Type B pancreatic cell (in vitro differentiated cells): ENCODE measurements around the gene GPER1. TPM values are rescaled to one million over a fixed set of nuclear protein-coding genes. Genes with fewer than 3 reads are reported as not detected.
A peak's percentile ranks its signal among the peaks of the same experiment; 100 is the strongest.

Experiments used
- DNase-seq: peaks from one replicate; pipeline ENCODE4 v3.0.0; 2021; ENCODE audit warnings: mixed read lengths; ENCODE audit not compliant: unreplicated experiment; ENCODE audit errors: extremely low spot score
- H3K27ac Mint-ChIP-seq: 2 replicates; pipeline ENCODE4 v1.8.0; 2021; ENCODE audit warnings: mild to moderate bottlenecking, mixed read lengths
- H3K27me3 Mint-ChIP-seq: 2 replicates; pipeline ENCODE4 v1.8.0; 2021; ENCODE audit warnings: mixed read lengths
- H3K36me3 Mint-ChIP-seq: 2 replicates; pipeline ENCODE4 v1.8.0; 2021; ENCODE audit warnings: mixed read lengths
- H3K4me1 Mint-ChIP-seq: one replicate; pipeline ENCODE4 v1.8.0; 2021; ENCODE audit warnings: mixed read lengths; ENCODE audit not compliant: unreplicated experiment
- H3K4me3 Mint-ChIP-seq: 2 replicates; pipeline ENCODE4 v1.8.0; 2021; ENCODE audit warnings: mild to moderate bottlenecking, mixed read lengths
- H3K9me3 Mint-ChIP-seq: 2 replicates; pipeline ENCODE4 v1.8.0; 2021; ENCODE audit warnings: mixed read lengths
- CTCF ChIP-seq: fragments of 200-600 bp; sonication (generic); conservative IDR thresholded peaks from 2 replicates; pipeline ENCODE4 v1.5.0; 2021; ENCODE audit warnings: antibody characterized with exemption, mild to moderate bottlenecking
- total RNA-seq: library from RNA; stranded (reverse); gene quantifications from 2 replicates; pipeline ENCODE4 v1.2.1, GENCODE V29; 2021; ENCODE audit warnings: low replicate concordance

GPER1 gene
- total RNA-seq, 1 donor from 2014 or later = 5.0 TPM

GRCh38 chr7:1064581-1064980, 23.3 kb upstream of the GPER1 start:
- no peak for DNase-seq
- no peak for TF ChIP-seq CTCF
- Mint-ChIP-seq H3K27me3 (no peaks in the 10 kb centered on the region), H3K4me1 (peaks cover 13% of the 10 kb centered on the region), H3K36me3 (no peaks in the 10 kb centered on the region), H3K27ac (no peak overlapping the region), H3K4me3 (no peak overlapping the region), H3K9me3 (no peaks in the 10 kb centered on the region)

GRCh38 chr7:1065263-1065584, 22.7 kb upstream of the GPER1 start:
- no peak for DNase-seq
- TF ChIP-seq CTCF = no peak
- no peaks in the 10 kb centered on the region for H3K27me3 Mint-ChIP-seq
- peaks cover 13% of the 10 kb centered on the region for H3K4me1 Mint-ChIP-seq
- H3K27ac Mint-ChIP-seq = no peak overlapping the region
- H3K36me3 Mint-ChIP-seq = no peaks in the 10 kb centered on the region
- H3K9me3 Mint-ChIP-seq = no peaks in the 10 kb centered on the region
- no peak overlapping the region for H3K4me3 Mint-ChIP-seq

- no peaks in the 10 kb centered on the region for H3K9me3 Mint-ChIP-seq
- peaks cover 13% of the 10 kb centered on the region for H3K4me1 Mint-ChIP-seq
- H3K27ac Mint-ChIP-seq = no peak overlapping the region
- H3K36me3 Mint-ChIP-seq = no peaks in the 10 kb centered on the region
- H3K4me3 Mint-ChIP-seq = no peak overlapping the region
- H3K27me3 Mint-ChIP-seq = no peaks in the 10 kb centered on the region
- peak; percentile 91 for TF ChIP-seq CTCF
- peak; percentile 87 for DNase-seq
Measured at GRCh38 chr7:1065585-1066241, 22.2 kb upstream of the GPER1 start.

GRCh38 chr7:1066242-1066588, 21.7 kb upstream of the GPER1 start:
- Mint-ChIP-seq H3K36me3 (no peaks in the 10 kb centered on the region), H3K27ac (no peak overlapping the region), H3K27me3 (no peaks in the 10 kb centered on the region), H3K4me3 (no peak overlapping the region), H3K9me3 (no peaks in the 10 kb centered on the region), H3K4me1 (peaks cover 17% of the 10 kb centered on the region)
- TF ChIP-seq CTCF = no peak
- DNase-seq = no peak

- Mint-ChIP-seq H3K27ac (no peak overlapping the region), H3K4me3 (no peak overlapping the region), H3K4me1 (peaks cover 15% of the 10 kb centered on the region), H3K27me3 (no peaks in the 10 kb centered on the region), H3K9me3 (no peaks in the 10 kb centered on the region), H3K36me3 (no peaks in the 10 kb centered on the region)
- no peak for TF ChIP-seq CTCF
- no peak for DNase-seq
Measured at GRCh38 chr7:1068013-1068412, 19.9 kb upstream of the GPER1 start.

GRCh38 chr7:1068619-1069018, 19.3 kb upstream of the GPER1 start:
- Mint-ChIP-seq H3K36me3 (no peaks in the 10 kb centered on the region), H3K27me3 (no peaks in the 10 kb centered on the region), H3K4me3 (no peak overlapping the region), H3K9me3 (no peaks in the 10 kb centered on the region), H3K27ac (peak overlapping the region; percentile 13), H3K4me1 (peaks cover 19% of the 10 kb centered on the region)
- no peak for DNase-seq
- TF ChIP-seq CTCF = no peak
